HL-60 (cell line): Measurements from ENCODE around the gene NDUFA11.

Experiments
- DNase-seq, 2 experiments: peaks; one replicate each; pipeline ENCODE4 v3.0.0-alpha.2; 2010 to 2020; ENCODE audit warnings: low read depth in 1 of 2, low spot score in 1 of 2
- H3K27ac ChIP-seq: fragments of 250-450 bp; sonication (Bioruptor Pico); replicated peaks from 2 replicates; pipeline ENCODE4 v1.5.1; 2020; ENCODE audit warnings: mild to moderate bottlenecking, moderate library complexity
- H3K27me3 ChIP-seq: fragments of 250-450 bp; sonication (Bioruptor Pico); 2 replicates; pipeline ENCODE4 v1.5.1; 2021; ENCODE audit warnings: mild to moderate bottlenecking, moderate library complexity; ENCODE audit not compliant: insufficient read depth, poor library complexity, severe bottlenecking
- H3K4me3 ChIP-seq: replicated peaks from 2 replicates; pipeline ENCODE4 v1.5.1; 2011; ENCODE audit warnings: mild to moderate bottlenecking, control low read depth, low read length; ENCODE audit not compliant: insufficient read depth
- CTCF ChIP-seq: IDR thresholded peaks from one replicate; pipeline ENCODE4 v1.5.1; 2011; ENCODE audit warnings: low read length, control low read depth, inconsistent platforms; ENCODE audit not compliant: insufficient read depth
- GABPA ChIP-seq: IDR thresholded peaks from 2 replicates; pipeline ENCODE4 v1.6.1; 2012; ENCODE audit warnings: low read depth
- POLR2AphosphoS5 ChIP-seq: IDR thresholded peaks from 2 replicates; pipeline ENCODE4 v1.6.1; 2012; ENCODE audit warnings: low read depth
- REST ChIP-seq: IDR thresholded peaks from 2 replicates; pipeline ENCODE4 v1.6.1; 2012; ENCODE audit warnings: low read depth; ENCODE audit not compliant: insufficient replicate concordance
- SPI1 ChIP-seq: IDR thresholded peaks from 2 replicates; pipeline ENCODE4 v1.6.1; 2012; ENCODE audit warnings: low read depth, mild to moderate bottlenecking, borderline replicate concordance

The NDUFA11 gene

GRCh38 chr19:5873617-5874199, 29.9 kb downstream of the NDUFA11 start:
- TF ChIP-seq SPI1 (no peak), CTCF (no peak), REST (no peak), POLR2AphosphoS5 (no peak), GABPA (no peak)
- no peak overlapping the region for H3K4me3 ChIP-seq
- no peaks in the 10 kb centered on the region for H3K27me3 ChIP-seq
- DNase-seq, result no peak
- no peak overlapping the region for H3K27ac ChIP-seq

- Histone ChIP-seq H3K27ac (no peak overlapping the region), H3K27me3 (no peaks in the 10 kb centered on the region), H3K4me3 (no peak overlapping the region)
- DNase-seq, result no peak
- TF ChIP-seq CTCF, result no peak
- no peak for TF ChIP-seq POLR2AphosphoS5
- no peak for TF ChIP-seq GABPA
- no peak for TF ChIP-seq REST
- no peak for TF ChIP-seq SPI1
Observed at GRCh38 chr19:5870986-5871394, 32.6 kb downstream of the NDUFA11 start.

- Histone ChIP-seq H3K27ac (no peak overlapping the region), H3K27me3 (no peaks in the 10 kb centered on the region), H3K4me3 (no peak overlapping the region)
- no peak for DNase-seq
- TF ChIP-seq SPI1, result peak; percentile 24; the same call in 1 of the 2 replicates
- TF ChIP-seq GABPA, result no peak
- no peak for TF ChIP-seq POLR2AphosphoS5
- TF ChIP-seq REST, result no peak
- no peak for TF ChIP-seq CTCF
Observed at GRCh38 chr19:5867201-5868136, 36.1 kb downstream of the NDUFA11 start.
